SU-DHL-6 (cell line): Measurements from ENCODE around the gene BSCL2.
"Not testable (repeated sequence)": the region's sequence is repeated elsewhere in the genome, so short reads cannot be mapped to it uniquely, and the experiment has no call there.

Source experiments
- H2AFZ ChIP-seq: fragments of 200-600 bp; sonication (generic); 2 replicates; pipeline ENCODE4 v1.6.1; 2014; ENCODE audit warnings: low read depth, mild to moderate bottlenecking, moderate library complexity, mixed read lengths, antibody characterized with exemption, low read length; ENCODE audit not compliant: severe bottlenecking
- H3F3A ChIP-seq: fragments of 200-600 bp; shearing (Covaris generic); 2 replicates; pipeline ENCODE4 v1.6.0; 2016; ENCODE audit warnings: antibody characterized with exemption, mild to moderate bottlenecking; ENCODE audit not compliant: insufficient read depth
- H3K27ac ChIP-seq: fragments of 200-600 bp; sonication (generic); 2 replicates; pipeline ENCODE4 v1.5.1; 2016; ENCODE audit warnings: low read depth, mild to moderate bottlenecking, low read length, moderate library complexity, mixed read lengths
- H3K27me3 ChIP-seq: fragments of 200-600 bp; sonication (generic), shearing (Covaris generic); 2 replicates; pipeline ENCODE4 v1.6.0; 2014; ENCODE audit warnings: mild to moderate bottlenecking, low read length
- H3K36me3 ChIP-seq: fragments of 200-600 bp; sonication (generic); 2 replicates; pipeline ENCODE4 v1.6.1; 2014; ENCODE audit warnings: mild to moderate bottlenecking, low read length, mixed read lengths
- H3K4me2 ChIP-seq: fragments of 300-600, 200-600 bp; shearing (Covaris generic), sonication (generic); 2 replicates; pipeline ENCODE4 v1.6.0; 2014; ENCODE audit warnings: low read length, low read depth, mild to moderate bottlenecking; ENCODE audit not compliant: poor library complexity, severe bottlenecking
- H3K4me3 ChIP-seq: fragments of 200-600 bp; sonication (generic); 2 replicates; pipeline ENCODE4 v1.5.1; 2014; ENCODE audit warnings: antibody characterized with exemption, low read length, mild to moderate bottlenecking, mixed read lengths; ENCODE audit not compliant: insufficient read depth, poor library complexity, severe bottlenecking
- H3K79me2 ChIP-seq: fragments of 200-600 bp; sonication (generic); 2 replicates; pipeline ENCODE4 v1.6.1; 2014; ENCODE audit warnings: mild to moderate bottlenecking, low read length, moderate library complexity; ENCODE audit not compliant: insufficient read depth
- H3K9ac ChIP-seq: fragments of 200-600 bp; sonication (generic); 2 replicates; pipeline ENCODE4 v1.7.0; 2014; ENCODE audit warnings: mild to moderate bottlenecking, low read length
- H3K9me2 ChIP-seq: fragments of 200-600 bp; sonication (generic); replicated peaks from 2 replicates; pipeline ENCODE4 v1.6.1; 2014; ENCODE audit warnings: low read length; ENCODE audit not compliant: insufficient read depth
- H3K9me3 ChIP-seq: fragments of 200-600 bp; sonication (generic); 2 replicates; pipeline ENCODE4 v1.6.1; 2014; ENCODE audit warnings: low read length, mixed read lengths; ENCODE audit not compliant: insufficient read depth
- H4K20me1 ChIP-seq: fragments of 200-600 bp; sonication (generic); 2 replicates; pipeline ENCODE4 v1.6.1; 2014; ENCODE audit warnings: low read depth, mild to moderate bottlenecking, antibody characterized with exemption, low read length, moderate library complexity, mixed read lengths
- CTCF ChIP-seq: fragments of 200-600 bp; sonication (generic); IDR thresholded peaks from one replicate; pipeline ENCODE4 v1.5.1; 2017; ENCODE audit warnings: antibody characterized with exemption, mild to moderate bottlenecking, low read length, moderate library complexity; ENCODE audit not compliant: insufficient read depth, poor library complexity, severe bottlenecking
- EZH2phosphoT487 ChIP-seq: fragments of 200-600 bp; sonication (generic), shearing (Covaris generic); conservative IDR thresholded peaks from 2 replicates; pipeline ENCODE4 v1.6.1; 2018; ENCODE audit warnings: mild to moderate bottlenecking, antibody characterized with exemption, low read length, moderate library complexity, mixed read lengths

BSCL2 gene

GRCh38 chr11:62677714-62678113 lies 29.5 kb downstream of the BSCL2 start:
- H3K27me3 ChIP-seq, result no peaks in the 10 kb centered on the region
- H3K79me2 ChIP-seq, result peaks cover 27% of the 10 kb centered on the region; the same call in 1 of the 2 replicates
- no peaks in the 10 kb centered on the region for H3K36me3 ChIP-seq
- H4K20me1 ChIP-seq, result no peaks in the 10 kb centered on the region
- H3K4me3 ChIP-seq, result peak overlapping the region; percentile 90
- TF ChIP-seq CTCF (no peak), EZH2phosphoT487 (no peak)
- H3K9me3 ChIP-seq, result no peaks in the 10 kb centered on the region
- H2AFZ ChIP-seq, result no peak overlapping the region
- peaks cover 26% of the 10 kb centered on the region for H3F3A ChIP-seq
- H3K27ac ChIP-seq, result no peak overlapping the region
- H3K9me2 ChIP-seq, result no peaks in the 10 kb centered on the region
- H3K9ac ChIP-seq, result peak overlapping the region; percentile 92
- H3K4me2 ChIP-seq, result peak overlapping the region; percentile 64

- Histone ChIP-seq H3K9me2 (no peaks in the 10 kb centered on the region), H3K4me2 (peak overlapping the region; percentile 64), H3K27ac (no peak overlapping the region), H3K27me3 (no peaks in the 10 kb centered on the region), H3K9ac (no peak overlapping the region), H3K79me2 (peaks cover 32% of the 10 kb centered on the region; the same call in 1 of the 2 replicates), H3F3A (peaks cover 26% of the 10 kb centered on the region), H4K20me1 (no peaks in the 10 kb centered on the region), H3K4me3 (no peak overlapping the region), H2AFZ (no peak overlapping the region), H3K9me3 (no peaks in the 10 kb centered on the region), H3K36me3 (no peaks in the 10 kb centered on the region)
- TF ChIP-seq CTCF, result no peak
- no peak for TF ChIP-seq EZH2phosphoT487
These were observed 30.1 kb downstream of the BSCL2 start for GRCh38 chr11:62677156-62677555.

GRCh38 chr11:62676698-62677097 lies 30.5 kb downstream of the BSCL2 start:
- Histone ChIP-seq H3K27ac (no peak overlapping the region), H2AFZ (no peak overlapping the region), H3K9me3 (no peaks in the 10 kb centered on the region), H3K9ac (no peak overlapping the region), H3K4me2 (no peak overlapping the region), H3K9me2 (no peaks in the 10 kb centered on the region), H3K79me2 (peaks cover 33% of the 10 kb centered on the region; the same call in 1 of the 2 replicates), H3F3A (peaks cover 26% of the 10 kb centered on the region), H4K20me1 (no peaks in the 10 kb centered on the region), H3K36me3 (no peaks in the 10 kb centered on the region), H3K4me3 (no peak overlapping the region), H3K27me3 (no peaks in the 10 kb centered on the region)
- TF ChIP-seq EZH2phosphoT487 (no peak), CTCF (no peak)

- not testable (repeated sequence) for H2AFZ ChIP-seq, H3K27ac ChIP-seq, H3K9ac ChIP-seq, H3K27me3 ChIP-seq, H3K4me2 ChIP-seq, H3K36me3 ChIP-seq, H3K9me2 ChIP-seq, H3K9me3 ChIP-seq, H4K20me1 ChIP-seq, H3K4me3 ChIP-seq
- H3F3A ChIP-seq, result peaks cover 18% of the 10 kb centered on the region
- peaks cover 45% of the 10 kb centered on the region for H3K79me2 ChIP-seq
These were observed 31.8 kb downstream of the BSCL2 start for GRCh38 chr11:62675415-62675814.
